GM21576 (cell line): ENCODE measurements around the gene CLUH.

Source experiments
- ATAC-seq: cut with Tn5 transposase; IDR thresholded peaks from one replicate; pipeline ENCODE4 v1.9.1; 2021; ENCODE audit warnings: mild to moderate bottlenecking, moderate library complexity; ENCODE audit not compliant: unreplicated experiment

Gene CLUH

GRCh38 chr17:2718150-2718938 is 6.8 kb upstream of the CLUH start:
- ATAC-seq, result no peak

- no peak for ATAC-seq
Measured at GRCh38 chr17:2716649-2717048, 5.1 kb upstream of the CLUH start.

GRCh38 chr17:2713881-2714280 is 2.3 kb upstream of the CLUH start:
- ATAC-seq, result no peak

- ATAC-seq, result no peak
Measured at GRCh38 chr17:2712300-2713043, 908 bp upstream of the CLUH start.

GRCh38 chr17:2710803-2711607 is 559 bp downstream of the CLUH start:
- ATAC-seq, result peak; percentile 18

- ATAC-seq, result no peak
Measured at GRCh38 chr17:2710071-2710802, 1.3 kb downstream of the CLUH start.

GRCh38 chr17:2709183-2709661 is 2.3 kb downstream of the CLUH start:
- no peak for ATAC-seq

- no peak for ATAC-seq
Measured at GRCh38 chr17:2708585-2709182, 2.9 kb downstream of the CLUH start.

- no peak for ATAC-seq
Measured at GRCh38 chr17:2707721-2708584, 3.6 kb downstream of the CLUH start.

GRCh38 chr17:2706911-2707510 is 4.6 kb downstream of the CLUH start:
- no peak for ATAC-seq

- ATAC-seq, result no peak
Measured at GRCh38 chr17:2705888-2706795, 5.4 kb downstream of the CLUH start.

GRCh38 chr17:2705263-2705662 is 6.3 kb downstream of the CLUH start:
- no peak for ATAC-seq

- no peak for ATAC-seq
Measured at GRCh38 chr17:2704890-2705248, 6.7 kb downstream of the CLUH start.

GRCh38 chr17:2704031-2704889 is 7.3 kb downstream of the CLUH start:
- ATAC-seq, result no peak

- ATAC-seq, result no peak
Measured at GRCh38 chr17:2703606-2704005, 8.0 kb downstream of the CLUH start.

GRCh38 chr17:2703181-2703580 is 8.4 kb downstream of the CLUH start:
- ATAC-seq, result no peak
